Upper lobe of left lung (tissue), 4 donors: ENCODE results near the gene ARMH3.

Source experiments
- CTCF ChIP-seq, 6 experiments: fragments of 450-650 bp in 4 of 6; fragments of 200-600 bp in 2 of 6; sonication (generic) in 2 of 6; IDR thresholded peaks; one replicate each; pipeline ENCODE4 v1.5.1; 2016 to 2019; ENCODE audit warnings: antibody characterized with exemption in 6 of 6
- EP300 ChIP-seq, 4 donors: sonication (generic); formaldehyde crosslinking; IDR thresholded peaks; one replicate each; pipeline ENCODE4 v1.5.1; 2017; ENCODE audit warnings: antibody characterized with exemption in 4 of 4, control low read depth in 2 of 4
- POLR2AphosphoS5 ChIP-seq, 2 donors: sonication (generic); formaldehyde crosslinking; IDR thresholded peaks; one replicate each; pipeline ENCODE4 v1.5.1; 2017; ENCODE audit warnings: antibody characterized with exemption in 2 of 2

GRCh38 chr10:102045292-102045691 lies 10.7 kb downstream of the ARMH3 start:
- TF ChIP-seq CTCF (IDR thresholded peaks at IDR 0.05) (no peak), EP300 (IDR thresholded peaks at IDR 0.05) (no peak), POLR2AphosphoS5 (IDR thresholded peaks at IDR 0.05) (no peak)
